Esophagus (tissue), 2 donors: ENCODE measurements around the gene METTL16. TPM values are rescaled to one million over a fixed set of nuclear protein-coding genes. Genes with fewer than 3 reads are reported as not detected.

Source experiments
- polyA plus RNA-seq, 2 donors: library from polyadenylated mRNA; stranded (reverse); fragments of 200-250 nt; gene quantifications; one replicate each; pipeline ENCODE4 v1.2.3, GENCODE V29; 2013
- donor health status: healthy with polysubstance abuse.
- donor health status: Bipolar disorder and iron deficiency.

Gene METTL16
- polyA plus RNA-seq, 2 donors = 10.0 to 15.1 TPM

Other genes with a start within 250 kb of the METTL16 start
- gene SMG6, start 208.1 kb downstream of the METTL16 start, polyA plus RNA-seq = 10 to 100 TPM; 14.0 to 16.7 TPM
- gene SRR, start 207.9 kb downstream of the METTL16 start, polyA plus RNA-seq = 1 to 10 TPM; 2.1 to 4.5 TPM
- gene TSR1, start 175.4 kb downstream of the METTL16 start, polyA plus RNA-seq = 10 to 100 TPM; 15.9 to 19.3 TPM
- gene SGSM2, start 174.4 kb downstream of the METTL16 start, polyA plus RNA-seq = 100 to 1,000 TPM in 1 of 2 donors, 10 to 100 TPM in 1; 51.6 to 149 TPM
- gene MNT, start 110.8 kb downstream of the METTL16 start, polyA plus RNA-seq = 10 to 100 TPM in 1 of 2 donors, 1 to 10 TPM in 1; 9.9 to 14.6 TPM
- gene PAFAH1B1, start 81.8 kb upstream of the METTL16 start, polyA plus RNA-seq = 10 to 100 TPM; 36.6 to 40.7 TPM
- 10 to 100 TPM; 65.2 to 85.5 TPM for gene CLUH, start 199.9 kb upstream of the METTL16 start, polyA plus RNA-seq
- gene CCDC92B, start 237.8 kb upstream of the METTL16 start, polyA plus RNA-seq = 1 to 10 TPM in 1 of 2 donors, under 1 TPM in 1; 0.44 to 1.2 TPM